ENCODE measurements around the gene ZNF560. TPM values are rescaled to one million over a fixed set of nuclear protein-coding genes. Genes with fewer than 3 reads are reported as not detected.

Gene ZNF560
- total and polyA plus RNA-seq, 2 of the 13 experiments (the other 11 are each of a cell fraction or from before 2014, with no cell fraction given) = not detected

GRCh38 chr19:9538183-9539058, 40.0 kb upstream of the ZNF560 start, which contains the start of gene ZNF426 (continued):
- peak; percentile 19; the same call in 1 of the 2 replicates for TF ChIP-seq ZNF142 (CRISPR knock-in tag; IDR thresholded peaks at IDR 0.05)
- TF ChIP-seq HNF1A (IDR thresholded peaks at IDR 0.05; ENCODE audit: low read depth) = no peak
- TF ChIP-seq HNF1A (CRISPR knock-in tag; IDR thresholded peaks at IDR 0.05; ENCODE audit: borderline replicate concordance) = no peak
- TF ChIP-seq ZNF704 (CRISPR knock-in tag; IDR thresholded peaks at IDR 0.05; ENCODE audit: borderline replicate concordance) = peak; percentile 55; the same call in 1 of the 2 replicates
- TF ChIP-seq, protein P1, sequence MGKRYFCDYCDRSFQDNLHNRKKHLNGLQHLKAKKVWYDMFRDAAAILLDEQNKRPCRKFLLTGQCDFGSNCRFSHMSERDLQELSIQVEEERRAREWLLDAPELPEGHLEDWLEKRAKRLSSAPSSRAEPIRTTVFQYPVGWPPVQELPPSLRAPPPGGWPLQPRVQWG (CRISPR knock-in tag; IDR thresholded peaks at IDR 0.05; ENCODE audit: borderline replicate concordance, low read depth) = no peak
- no peak for TF ChIP-seq ZKSCAN8 (CRISPR knock-in tag; IDR thresholded peaks at IDR 0.05; ENCODE audit: borderline replicate concordance)
- no peak for TF ChIP-seq CEBPG (CRISPR knock-in tag; IDR thresholded peaks at IDR 0.05)
- TF ChIP-seq ZNF790 (CRISPR knock-in tag; IDR thresholded peaks at IDR 0.05; ENCODE audit: borderline replicate concordance) = peak; percentile 76; the same call in 1 of the 2 replicates
- peak; percentile 69 for TF ChIP-seq GATAD2A (CRISPR knock-in tag; IDR thresholded peaks at IDR 0.05)
- TF ChIP-seq MBNL3 (CRISPR knock-in tag; conservative IDR thresholded peaks at IDR 0.05) = no peak
- peak; percentile 79; the same call in 1 of the 2 replicates for TF ChIP-seq AHR (CRISPR knock-in tag; IDR thresholded peaks at IDR 0.05)
- TF ChIP-seq, protein P2, sequence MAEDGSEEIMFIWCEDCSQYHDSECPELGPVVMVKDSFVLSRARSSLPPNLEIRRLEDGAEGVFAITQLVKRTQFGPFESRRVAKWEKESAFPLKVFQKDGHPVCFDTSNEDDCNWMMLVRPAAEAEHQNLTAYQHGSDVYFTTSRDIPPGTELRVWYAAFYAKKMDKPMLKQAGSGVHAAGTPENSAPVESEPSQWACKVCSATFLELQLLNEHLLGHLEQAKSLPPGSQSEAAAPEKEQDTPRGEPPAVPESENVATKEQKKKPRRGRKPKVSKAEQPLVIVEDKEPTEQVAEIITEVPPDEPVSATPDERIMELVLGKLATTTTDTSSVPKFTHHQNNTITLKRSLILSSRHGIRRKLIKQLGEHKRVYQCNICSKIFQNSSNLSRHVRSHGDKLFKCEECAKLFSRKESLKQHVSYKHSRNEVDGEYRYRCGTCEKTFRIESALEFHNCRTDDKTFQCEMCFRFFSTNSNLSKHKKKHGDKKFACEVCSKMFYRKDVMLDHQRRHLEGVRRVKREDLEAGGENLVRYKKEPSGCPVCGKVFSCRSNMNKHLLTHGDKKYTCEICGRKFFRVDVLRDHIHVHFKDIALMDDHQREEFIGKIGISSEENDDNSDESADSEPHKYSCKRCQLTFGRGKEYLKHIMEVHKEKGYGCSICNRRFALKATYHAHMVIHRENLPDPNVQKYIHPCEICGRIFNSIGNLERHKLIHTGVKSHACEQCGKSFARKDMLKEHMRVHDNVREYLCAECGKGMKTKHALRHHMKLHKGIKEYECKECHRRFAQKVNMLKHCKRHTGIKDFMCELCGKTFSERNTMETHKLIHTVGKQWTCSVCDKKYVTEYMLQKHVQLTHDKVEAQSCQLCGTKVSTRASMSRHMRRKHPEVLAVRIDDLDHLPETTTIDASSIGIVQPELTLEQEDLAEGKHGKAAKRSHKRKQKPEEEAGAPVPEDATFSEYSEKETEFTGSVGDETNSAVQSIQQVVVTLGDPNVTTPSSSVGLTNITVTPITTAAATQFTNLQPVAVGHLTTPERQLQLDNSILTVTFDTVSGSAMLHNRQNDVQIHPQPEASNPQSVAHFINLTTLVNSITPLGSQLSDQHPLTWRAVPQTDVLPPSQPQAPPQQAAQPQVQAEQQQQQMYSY (CRISPR knock-in tag; IDR thresholded peaks at IDR 0.05) = no peak
